Colonic mucosa (tissue), 4 donors: ENCODE data around the gene DUS3L. TPM values are rescaled to one million over a fixed set of nuclear protein-coding genes. Genes with fewer than 3 reads are reported as not detected.

Experiments used
- DNase-seq: peaks from one replicate; pipeline ENCODE4 v3.0.0-alpha.2; 2020
- H3K27ac ChIP-seq: fragments of 200-600 bp; one replicate; pipeline ENCODE4 v1.8.0; 2021
- H3K27me3 ChIP-seq: fragments of 200-600 bp; one replicate; pipeline ENCODE4 v1.8.0; 2021
- H3K36me3 ChIP-seq: fragments of 200-600 bp; one replicate; pipeline ENCODE4 v1.8.0; 2021
- H3K4me1 ChIP-seq: fragments of 200-600 bp; one replicate; pipeline ENCODE4 v1.8.0; 2021; ENCODE audit warnings: mild to moderate bottlenecking
- H3K4me3 ChIP-seq: fragments of 200-600 bp; one replicate; pipeline ENCODE4 v1.8.0; 2021
- H3K9ac ChIP-seq, 2 donors: one replicate each; pipeline ENCODE4 v1.7.0; 2013; ENCODE audit warnings: control low read depth in 2 of 2, low read depth in 2 of 2, low read length in 2 of 2
- H3K9me3 ChIP-seq: fragments of 200-600 bp; one replicate; pipeline ENCODE4 v1.8.0; 2021
- CTCF ChIP-seq: fragments of 200-600 bp; IDR thresholded peaks from one replicate; pipeline ENCODE4 v1.8.0; 2022; ENCODE audit warnings: antibody characterized with exemption, mild to moderate bottlenecking
- intact Hi-C: fragments of 100-400 bp; cut with DNase I; formaldehyde crosslinking; loops from one replicate; pipeline ENCODE4 v1.14.1; 2022
- total RNA-seq, 2 donors: library from RNA; stranded (reverse); fragmentation: NEBNext Ultra II Directional in 1 of 2; extraction: Animal tissue kit (Norgen Biotek cat#: 25700) in 1 of 2; gene quantifications; one replicate each; pipeline ENCODE4 v1.2.1, GENCODE V29; 2021
- donor health status: healthy.
- donor health status: DM: no; HTN: no; CAD: no.
- donor health status: DM: no; HTN: no; CAD: no.

The DUS3L gene
- total RNA-seq, 2 donors from 2014 or later, result 20.8 to 47.6 TPM

GRCh38 chr19:5767949-5768348 lies 23.0 kb downstream of the DUS3L start:
- intact Hi-C loops, result no loop called here
- no peak for DNase-seq
- no peaks in the 10 kb centered on the region for H3K27me3 ChIP-seq
- TF ChIP-seq CTCF, result no peak
- no peaks in the 10 kb centered on the region for H3K36me3 ChIP-seq
- no peak overlapping the region for H3K9ac ChIP-seq
- H3K4me1 ChIP-seq, result no peaks in the 10 kb centered on the region
- H3K9me3 ChIP-seq, result no peaks in the 10 kb centered on the region
- H3K27ac ChIP-seq, result no peak overlapping the region
- no peak overlapping the region for H3K4me3 ChIP-seq

- no peak for DNase-seq
- H3K27ac ChIP-seq, result no peak overlapping the region
- intact Hi-C loops, result no loop called here
- TF ChIP-seq CTCF, result no peak
- H3K36me3 ChIP-seq, result no peaks in the 10 kb centered on the region
- no peak overlapping the region for H3K9ac ChIP-seq
- no peaks in the 10 kb centered on the region for H3K9me3 ChIP-seq
- no peaks in the 10 kb centered on the region for H3K27me3 ChIP-seq
- H3K4me1 ChIP-seq, result no peaks in the 10 kb centered on the region
- H3K4me3 ChIP-seq, result no peak overlapping the region
Measured at GRCh38 chr19:5765220-5765619, 25.7 kb downstream of the DUS3L start.

- no peak overlapping the region for H3K27ac ChIP-seq
- H3K4me3 ChIP-seq, result no peak overlapping the region
- H3K27me3 ChIP-seq, result no peaks in the 10 kb centered on the region
- no peak for TF ChIP-seq CTCF
- no peaks in the 10 kb centered on the region for H3K36me3 ChIP-seq
- H3K9me3 ChIP-seq, result no peaks in the 10 kb centered on the region
- DNase-seq, result no peak
- no peaks in the 10 kb centered on the region for H3K4me1 ChIP-seq
- no peak overlapping the region for H3K9ac ChIP-seq
- intact Hi-C loops, result no loop called here
Measured at GRCh38 chr19:5762608-5763217, 28.2 kb downstream of the DUS3L start.

- H3K4me1 ChIP-seq, result no peaks in the 10 kb centered on the region
- no peak overlapping the region for H3K27ac ChIP-seq
- H3K4me3 ChIP-seq, result no peak overlapping the region
- no peak overlapping the region for H3K9ac ChIP-seq
- intact Hi-C loops, result no loop called here
- H3K27me3 ChIP-seq, result no peaks in the 10 kb centered on the region
- no peaks in the 10 kb centered on the region for H3K36me3 ChIP-seq
- DNase-seq, result no peak
- TF ChIP-seq CTCF, result no peak
- H3K9me3 ChIP-seq, result no peaks in the 10 kb centered on the region
Measured at GRCh38 chr19:5753743-5754142, 37.2 kb downstream of the DUS3L start.

GRCh38 chr19:5751709-5752108 lies 39.3 kb downstream of the DUS3L start:
- no peaks in the 10 kb centered on the region for H3K4me1 ChIP-seq
- DNase-seq, result no peak
- intact Hi-C loops, result no loop called here
- no peak overlapping the region for H3K9ac ChIP-seq
- H3K36me3 ChIP-seq, result no peaks in the 10 kb centered on the region
- H3K4me3 ChIP-seq, result no peak overlapping the region
- no peak for TF ChIP-seq CTCF
- H3K27me3 ChIP-seq, result no peaks in the 10 kb centered on the region
- no peaks in the 10 kb centered on the region for H3K9me3 ChIP-seq
- H3K27ac ChIP-seq, result no peak overlapping the region
